Jurkat, Clone E6-1 (cell line): ENCODE data around the gene ADGRL3.

Source experiments
- DNase-seq: peaks from one replicate; pipeline ENCODE4 v3.0.0-alpha.2; 2011; ENCODE audit warnings: low read depth, low spot score
- H3K4me3 ChIP-seq: 2 replicates; pipeline ENCODE4 v1.5.1; 2011; ENCODE audit warnings: mild to moderate bottlenecking, low read length, control low read depth, moderate library complexity

ADGRL3 gene

GRCh38 chr4:61872983-61873382, 672.9 kb downstream of the ADGRL3 start:
- no peak for DNase-seq

GRCh38 chr4:61877266-61877665, 677.1 kb downstream of the ADGRL3 start:
- H3K4me3 ChIP-seq: no peak overlapping the region

More at GRCh38 chr4:61872983-61873382, 672.9 kb downstream of the ADGRL3 start:
- no peak overlapping the region for H3K4me3 ChIP-seq

GRCh38 chr4:61877893-61878292, 677.8 kb downstream of the ADGRL3 start:
- DNase-seq: peak; percentile 71
- H3K4me3 ChIP-seq: no peak overlapping the region

More at GRCh38 chr4:61877266-61877665, 677.1 kb downstream of the ADGRL3 start:
- no peak for DNase-seq

GRCh38 chr4:61882381-61882780, 682.3 kb downstream of the ADGRL3 start:
- no peak for DNase-seq
- no peak overlapping the region for H3K4me3 ChIP-seq

- no peak overlapping the region for H3K4me3 ChIP-seq
- no peak for DNase-seq
Measured at GRCh38 chr4:61886131-61886530, 686.0 kb downstream of the ADGRL3 start.

GRCh38 chr4:61889117-61889516, 689.0 kb downstream of the ADGRL3 start:
- H3K4me3 ChIP-seq: no peak overlapping the region
- DNase-seq: no peak

GRCh38 chr4:61890321-61890720, 690.2 kb downstream of the ADGRL3 start:
- no peak for DNase-seq
- H3K4me3 ChIP-seq: no peak overlapping the region

- DNase-seq: no peak
- no peak overlapping the region for H3K4me3 ChIP-seq
Measured at GRCh38 chr4:61891953-61892352, 691.8 kb downstream of the ADGRL3 start.

GRCh38 chr4:61896634-61897033, 696.5 kb downstream of the ADGRL3 start:
- H3K4me3 ChIP-seq: no peak overlapping the region
- no peak for DNase-seq

GRCh38 chr4:61909031-61909430, 708.9 kb downstream of the ADGRL3 start:
- no peak overlapping the region for H3K4me3 ChIP-seq
- DNase-seq: no peak

GRCh38 chr4:61911313-61911756, 711.2 kb downstream of the ADGRL3 start:
- DNase-seq: no peak
- no peak overlapping the region for H3K4me3 ChIP-seq

- DNase-seq: no peak
- no peak overlapping the region for H3K4me3 ChIP-seq
Measured at GRCh38 chr4:61913619-61914018, 713.5 kb downstream of the ADGRL3 start.

- no peak for DNase-seq
- no peak overlapping the region for H3K4me3 ChIP-seq
Measured at GRCh38 chr4:61915501-61915900, 715.4 kb downstream of the ADGRL3 start.

GRCh38 chr4:61918507-61918906, 718.4 kb downstream of the ADGRL3 start:
- H3K4me3 ChIP-seq: no peak overlapping the region
- DNase-seq: no peak

- H3K4me3 ChIP-seq: no peak overlapping the region
- DNase-seq: no peak
Measured at GRCh38 chr4:61918987-61919386, 718.9 kb downstream of the ADGRL3 start.

- H3K4me3 ChIP-seq: no peak overlapping the region
- DNase-seq: no peak
Measured at GRCh38 chr4:61919561-61919960, 719.4 kb downstream of the ADGRL3 start.

- no peak overlapping the region for H3K4me3 ChIP-seq
- no peak for DNase-seq
Measured at GRCh38 chr4:61921920-61922319, 721.8 kb downstream of the ADGRL3 start.

- H3K4me3 ChIP-seq: no peak overlapping the region
- no peak for DNase-seq
Measured at GRCh38 chr4:61922766-61923165, 722.6 kb downstream of the ADGRL3 start.

GRCh38 chr4:61923179-61923578, 723.1 kb downstream of the ADGRL3 start:
- DNase-seq: no peak
- no peak overlapping the region for H3K4me3 ChIP-seq

- DNase-seq: no peak
Measured at GRCh38 chr4:61924131-61924530, 724.0 kb downstream of the ADGRL3 start.

GRCh38 chr4:61933527-61933926, 733.4 kb downstream of the ADGRL3 start:
- no peak for DNase-seq
- no peak overlapping the region for H3K4me3 ChIP-seq

More at GRCh38 chr4:61924131-61924530, 724.0 kb downstream of the ADGRL3 start:
- no peak overlapping the region for H3K4me3 ChIP-seq

GRCh38 chr4:61934198-61934597, 734.1 kb downstream of the ADGRL3 start:
- no peak overlapping the region for H3K4me3 ChIP-seq
- DNase-seq: no peak
